ENCODE results near the gene COX20. TPM values are rescaled to one million over a fixed set of nuclear protein-coding genes. Genes with fewer than 3 reads are reported as not detected.

Gene COX20
- total and polyA plus RNA-seq, 2 of the 4 experiments (the other 2 are of a cell fraction): 13.3 to 27.0 TPM

GRCh38 chr1:244868484-244869363 lies 33.3 kb downstream of the COX20 start (continued):
- TF ChIP-seq CTCF (conservative IDR thresholded peaks at IDR 0.05; ENCODE audit: low read depth, low read length): no peak

DNA sequence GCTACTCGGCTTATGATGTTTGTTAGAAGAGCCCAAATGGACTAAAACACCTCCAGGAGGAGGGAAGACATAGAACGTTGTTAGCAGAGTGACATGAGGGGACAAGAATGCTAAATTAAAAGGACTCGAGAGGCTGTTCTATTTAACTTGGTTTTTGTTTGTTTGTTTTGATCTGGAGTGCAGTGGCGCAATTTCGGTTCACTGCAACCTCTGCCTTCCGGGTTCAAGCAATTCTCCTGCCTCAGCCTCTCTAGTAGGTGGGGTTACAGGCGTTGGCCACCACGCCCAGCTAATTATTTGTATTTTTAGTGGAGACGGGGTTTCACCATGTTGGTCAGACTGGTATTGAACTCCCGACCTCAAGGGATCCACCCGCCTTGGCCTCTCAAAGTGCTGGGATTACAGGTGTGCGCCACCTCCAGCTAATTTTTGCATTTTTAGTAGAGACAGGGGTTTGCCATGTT lies 33.9 kb downstream of the COX20 start:
- 95% methylated on average over 4 of the region's 12 CpGs; no CpG with 5 or more reads in 1 of the 2 experiments for WGBS, 2 experiments (ENCODE audit: extremely low coverage in 2 of 2, insufficient read length in 1 of 2)
- Histone ChIP-seq H2BK20ac (ENCODE audit: low read depth, low read length) (no peak overlapping the region), H2AK9ac (replicated peaks; ENCODE audit: low read depth, low read length, poor library complexity) (no peak overlapping the region), H3K9me3 (ENCODE audit: control insufficient read depth, insufficient read depth, low read length) (no peaks in the 10 kb centered on the region), H2BK120ac (ENCODE audit: low read depth, low read length) (no peak overlapping the region), H3K4me1 (ENCODE audit: control insufficient read depth, insufficient read depth, low read length) (peaks cover 5% of the 10 kb centered on the region), H4K91ac (ENCODE audit: insufficient read depth, low read depth, low read length) (no peak overlapping the region), H3K9me1 (ENCODE audit: insufficient read depth, low read length) (no peaks in the 10 kb centered on the region), H3K9ac (ENCODE audit: low read depth, low read length) (no peak overlapping the region), H3K4me3 (ENCODE audit: insufficient read depth, low read depth, low read length) (no peak overlapping the region), H2AK5ac (ENCODE audit: low read depth, low read length) (no peak overlapping the region), H2AFZ (replicated peaks; ENCODE audit: low read length, poor library complexity) (no peak overlapping the region), H3K18ac (ENCODE audit: low read depth, low read length) (no peak overlapping the region), H3K27ac (ENCODE audit: insufficient read depth, low read length) (no peak overlapping the region), H3K36me3 (ENCODE audit: control insufficient read depth, insufficient read depth, low read length) (no peaks in the 10 kb centered on the region), H3K27me3 (ENCODE audit: control insufficient read depth, insufficient read depth, low read length) (no peaks in the 10 kb centered on the region), H3K4ac (ENCODE audit: low read depth, low read length) (no peak overlapping the region), H3K79me1 (ENCODE audit: low read depth in 1 of 2, low read length in 2 of 2) (peaks cover 3 to 4% of the 10 kb centered on the region in 2 experiments; a peak in 2 of 4 replicates), H4K5ac (ENCODE audit: low read depth, low read length) (no peak overlapping the region), H4K8ac (ENCODE audit: low read depth in 2 of 2, low read length in 2 of 2) (no peak overlapping the region), H3K56ac (ENCODE audit: extremely low read depth, insufficient read depth, low read length) (no peak overlapping the region), H4K20me1 (ENCODE audit: insufficient read depth, low read length) (no peaks in the 10 kb centered on the region), H3K4me2 (ENCODE audit: low read depth, low read length) (no peak overlapping the region), H2BK5ac (ENCODE audit: low read depth, low read length, poor library complexity, severe bottlenecking) (no peak overlapping the region), H3K23ac (ENCODE audit: low read depth, low read length) (no peak overlapping the region), H2BK15ac (ENCODE audit: low read depth, low read length) (no peak overlapping the region), H3K14ac (replicated peaks; ENCODE audit: low read depth, low read length) (no peak overlapping the region)
- DNase-seq (no peak), ATAC-seq (ENCODE audit: low read depth) (no peak)
- intact Hi-C loops (cut with micrococcal nuclease) (no loop called here), in situ Hi-C loops (cut with MboI; ENCODE audit: low sequenced_read_pairs) (no loop called here), dilution Hi-C loops (cut with HindIII; ENCODE audit: low sequenced_read_pairs, unreplicated experiment) (no loop called here)
- ChIA-PET CTCF (no interaction called here), POLR2A (ENCODE audit: unreplicated experiment) (no interaction called here)
- TF ChIP-seq NFE2L2 (IDR thresholded peaks at IDR 0.05; ENCODE audit: low read depth, low read length): no peak
- no peak for TF ChIP-seq USF2 (IDR thresholded peaks at IDR 0.05; ENCODE audit: low read depth, low read length)
- TF ChIP-seq MAFK (IDR thresholded peaks at IDR 0.05; ENCODE audit: low read depth, low read length): no peak
- no peak for TF ChIP-seq BHLHE40 (IDR thresholded peaks at IDR 0.05; ENCODE audit: low read depth, low read length)
- no peak for TF ChIP-seq CHD1 (IDR thresholded peaks at IDR 0.05; ENCODE audit: low read depth, low read length)
- no peak for TF ChIP-seq SMC3 (IDR thresholded peaks at IDR 0.05; ENCODE audit: low read depth, low read length)
- TF ChIP-seq, protein P1, sequence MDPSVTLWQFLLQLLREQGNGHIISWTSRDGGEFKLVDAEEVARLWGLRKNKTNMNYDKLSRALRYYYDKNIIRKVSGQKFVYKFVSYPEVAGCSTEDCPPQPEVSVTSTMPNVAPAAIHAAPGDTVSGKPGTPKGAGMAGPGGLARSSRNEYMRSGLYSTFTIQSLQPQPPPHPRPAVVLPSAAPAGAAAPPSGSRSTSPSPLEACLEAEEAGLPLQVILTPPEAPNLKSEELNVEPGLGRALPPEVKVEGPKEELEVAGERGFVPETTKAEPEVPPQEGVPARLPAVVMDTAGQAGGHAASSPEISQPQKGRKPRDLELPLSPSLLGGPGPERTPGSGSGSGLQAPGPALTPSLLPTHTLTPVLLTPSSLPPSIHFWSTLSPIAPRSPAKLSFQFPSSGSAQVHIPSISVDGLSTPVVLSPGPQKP (IDR thresholded peaks at IDR 0.05; ENCODE audit: borderline replicate concordance, low read depth, low read length): no peak
- no peak for TF ChIP-seq MAZ (IDR thresholded peaks at IDR 0.05; ENCODE audit: borderline replicate concordance, low read depth, low read length)
- no peak for TF ChIP-seq MXI1 (IDR thresholded peaks at IDR 0.05; ENCODE audit: borderline replicate concordance, low read depth, low read length)
- no TSS peak for BruUV-seq (replicated peaks)

Data from IMR-90 (cell line).